Lower leg skin (tissue), 4 donors: ENCODE results near the gene TMEM217. TPM values are rescaled to one million over a fixed set of nuclear protein-coding genes. Genes with fewer than 3 reads are reported as not detected.

Experiments
- DNase-seq, 2 donors: peaks; one replicate each; pipeline ENCODE4 v3.0.0-alpha.2; 2019; ENCODE audit warnings: low spot score in 2 of 2
- H3K4me3 ChIP-seq: fragments of 200-600 bp; sonication (generic); 2 replicates; pipeline ENCODE4 v1.5.1; 2017; ENCODE audit warnings: mild to moderate bottlenecking, low read depth; ENCODE audit not compliant: poor library complexity, severe bottlenecking
- POLR2A ChIP-seq, 2 donors: fragments of 450-650 bp; IDR thresholded peaks; one replicate each; pipeline ENCODE4 v1.6.1; 2016 to 2017; ENCODE audit warnings: antibody characterized with exemption in 2 of 2, mild to moderate bottlenecking in 1 of 2, moderate library complexity in 1 of 2
- WGBS, 2 donors: methylation state at CpG; one replicate each; pipeline ENCODE4 v1.1.5; 2018; 5-methylcytosine and 5-hydroxymethylcytosine counted together
- intact Hi-C: fragments of 100-400 bp; cut with DNase I; formaldehyde crosslinking; loops from one replicate; pipeline ENCODE4 v1.15.0; 2023; ENCODE audit warnings: low total_unique reads
- total RNA-seq, 4 donors: library from RNA; depleted of rRNA; stranded (reverse); fragments of >200 nt; gene quantifications; one replicate each; pipeline ENCODE4 v1.1.0, GENCODE V29; 2016
- TF ChIP-seq, protein P1 (sequence below), 3 donors: fragments of 450-650 bp; IDR thresholded peaks; one replicate each; pipeline ENCODE4 v1.5.1; 2016; ENCODE audit warnings: antibody characterized with exemption in 3 of 3, mild to moderate bottlenecking in 3 of 3, moderate library complexity in 2 of 3

TMEM217 gene
- total RNA-seq, 4 donors from 2014 or later = 0.46 to 2.3 (median 1.0) TPM

- DNase-seq = peak; percentile 35 to 92
- TF ChIP-seq POLR2A (IDR thresholded peaks at IDR 0.05) = no peak
- TF ChIP-seq, protein P1, sequence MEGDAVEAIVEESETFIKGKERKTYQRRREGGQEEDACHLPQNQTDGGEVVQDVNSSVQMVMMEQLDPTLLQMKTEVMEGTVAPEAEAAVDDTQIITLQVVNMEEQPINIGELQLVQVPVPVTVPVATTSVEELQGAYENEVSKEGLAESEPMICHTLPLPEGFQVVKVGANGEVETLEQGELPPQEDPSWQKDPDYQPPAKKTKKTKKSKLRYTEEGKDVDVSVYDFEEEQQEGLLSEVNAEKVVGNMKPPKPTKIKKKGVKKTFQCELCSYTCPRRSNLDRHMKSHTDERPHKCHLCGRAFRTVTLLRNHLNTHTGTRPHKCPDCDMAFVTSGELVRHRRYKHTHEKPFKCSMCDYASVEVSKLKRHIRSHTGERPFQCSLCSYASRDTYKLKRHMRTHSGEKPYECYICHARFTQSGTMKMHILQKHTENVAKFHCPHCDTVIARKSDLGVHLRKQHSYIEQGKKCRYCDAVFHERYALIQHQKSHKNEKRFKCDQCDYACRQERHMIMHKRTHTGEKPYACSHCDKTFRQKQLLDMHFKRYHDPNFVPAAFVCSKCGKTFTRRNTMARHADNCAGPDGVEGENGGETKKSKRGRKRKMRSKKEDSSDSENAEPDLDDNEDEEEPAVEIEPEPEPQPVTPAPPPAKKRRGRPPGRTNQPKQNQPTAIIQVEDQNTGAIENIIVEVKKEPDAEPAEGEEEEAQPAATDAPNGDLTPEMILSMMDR (IDR thresholded peaks at IDR 0.05) = no peak
- 1% methylated on average over 39 to 45 of the region's 45 CpGs for WGBS, 2 donors
Observed at GRCh38 chr6:37171201-37171969, 86.6 kb downstream of the TMEM217 start.

GRCh38 chr6:37170273-37171200 lies 87.4 kb downstream of the TMEM217 start:
- intact Hi-C loops = loop anchor here (5.0 to 10.0 kb wide), 2 partner anchors 118 to 146 kb away; no protein-coding TSS in a partner anchor
- peak overlapping the region; percentile 81 for H3K4me3 ChIP-seq
- 2 to 6% methylated on average over 6 to 47 of the region's 92 CpGs for WGBS, 2 donors
- DNase-seq = peak; percentile 45 to 93
- TF ChIP-seq POLR2A (IDR thresholded peaks at IDR 0.05) = no peak
- TF ChIP-seq, protein P1 (IDR thresholded peaks at IDR 0.05) = no peak

More at GRCh38 chr6:37171201-37171969, 86.6 kb downstream of the TMEM217 start:
- peak overlapping the region; percentile 81 for H3K4me3 ChIP-seq
- intact Hi-C loops = loop anchor here (5.0 to 10.0 kb wide), 2 partner anchors 119 to 147 kb away; no protein-coding TSS in a partner anchor

DNA sequence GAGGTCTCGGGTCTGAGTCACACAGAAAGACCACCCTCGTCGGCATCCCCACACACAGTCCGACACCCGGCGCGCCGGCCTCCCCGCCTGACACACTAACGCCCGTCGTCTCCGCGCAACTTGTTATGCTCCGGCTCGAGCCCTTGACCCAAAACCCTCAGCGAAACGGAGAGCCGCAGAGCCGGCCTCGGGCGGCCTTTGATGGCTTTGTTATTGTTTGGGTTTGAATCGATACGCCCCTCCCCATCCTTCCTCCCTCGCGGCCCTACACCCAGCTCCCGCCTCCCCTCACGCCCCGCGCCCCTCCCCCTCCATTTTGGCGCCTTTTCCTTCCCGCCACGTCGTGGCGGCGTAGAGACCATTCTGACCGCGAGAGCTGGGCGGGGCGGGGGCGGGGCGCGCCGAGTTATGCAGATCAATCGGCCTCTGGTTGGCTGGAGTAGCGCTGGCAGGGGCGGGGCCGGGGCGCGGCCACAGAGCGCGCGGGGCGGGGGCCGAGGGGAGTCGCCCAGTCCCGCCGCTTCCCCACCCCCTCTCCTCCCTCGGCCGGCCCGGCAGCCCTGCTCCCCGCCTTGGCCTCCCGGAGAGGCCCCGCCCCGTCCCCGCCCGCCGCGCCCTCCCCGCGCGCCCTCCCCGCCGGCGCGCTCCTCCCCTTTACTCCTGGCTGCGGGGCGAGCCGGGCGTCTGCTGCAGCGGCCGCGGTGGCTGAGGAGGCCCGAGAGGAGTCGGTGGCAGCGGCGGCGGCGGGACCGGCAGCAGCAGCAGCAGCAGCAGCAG lies 88.3 kb downstream of the TMEM217 start, which contains the start of gene PIM1:
Gene PIM1, plus strand, starts transcription at position 657 of the 777 bp plus-strand sequence. CDS start 424 bp downstream, outside the sequence.
- peak within 1 kb of the TSS; percentile 81 for H3K4me3 ChIP-seq
- intact Hi-C loops = loop anchor here (5.0 to 10.0 kb wide), 2 partner anchors 117 to 145 kb away; no protein-coding TSS in a partner anchor
- TF ChIP-seq POLR2A (IDR thresholded peaks at IDR 0.05) = no peak
- TF ChIP-seq, protein P1 (IDR thresholded peaks at IDR 0.05) = peak in 1 of 3 donors; percentile 60
- DNase-seq = peak; percentile 99 to 100
- 0% methylated on average over 51 to 74 of the region's 90 CpGs for WGBS, 2 donors

GRCh38 chr6:37168811-37169495 lies 89.0 kb downstream of the TMEM217 start:
- peak overlapping the region; percentile 23 for H3K4me3 ChIP-seq
- TF ChIP-seq, protein P1 (IDR thresholded peaks at IDR 0.05) = no peak
- no peak for TF ChIP-seq POLR2A (IDR thresholded peaks at IDR 0.05)
- intact Hi-C loops = no loop called here
- DNase-seq = no peak
- 4 to 11% methylated on average over 17 to 27 of the region's 29 CpGs for WGBS, 2 donors
